Measurements from ENCODE around the gene RBMS3. TPM values are rescaled to one million over a fixed set of nuclear protein-coding genes. Genes with fewer than 3 reads are reported as not detected.

RBMS3 gene
- total RNA-seq, 1 donor from 2014 or later, result 33.0 TPM

GRCh38 chr3:29593802-29594201 is 312.9 kb downstream of the RBMS3 start:
- Mint-ChIP-seq H3K4me1 (ENCODE audit: low read depth, unreplicated experiment) (peaks cover 10% of the 10 kb centered on the region), H3K27ac (ENCODE audit: unreplicated experiment) (peak overlapping the region; percentile 44), H3K36me3 (ENCODE audit: low read depth, unreplicated experiment) (peaks cover 2% of the 10 kb centered on the region), H3K27me3 (ENCODE audit: low read depth, unreplicated experiment) (no peaks in the 10 kb centered on the region), H3K4me3 (ENCODE audit: unreplicated experiment) (no peak overlapping the region), H3K9me3 (ENCODE audit: unreplicated experiment) (peaks cover 5% of the 10 kb centered on the region)
- DNase-seq (ENCODE audit: low read depth), result no peak
- Histone ChIP-seq H3K36me3 (ENCODE audit: insufficient read depth, low read length) (no peaks in the 10 kb centered on the region), H3K27ac (ENCODE audit: low read depth, low read length) (no peak overlapping the region), H3K9me3 (ENCODE audit: insufficient read depth, low read depth, low read length) (no peaks in the 10 kb centered on the region), H2AFZ (ENCODE audit: low read depth, low read length) (no peak overlapping the region), H3K4me3 (ENCODE audit: insufficient read depth, low read depth, low read length) (no peak overlapping the region), H3K79me2 (ENCODE audit: insufficient read depth, low read length) (no peaks in the 10 kb centered on the region), H3K9ac (ENCODE audit: low read length) (no peak overlapping the region), H4K20me1 (ENCODE audit: insufficient read depth, low read length) (no peaks in the 10 kb centered on the region), H3K4me2 (ENCODE audit: low read length) (no peak overlapping the region), H3K4me1 (ENCODE audit: insufficient read depth, low read length) (no peaks in the 10 kb centered on the region), H3K27me3 (ENCODE audit: insufficient read depth, low read length) (no peaks in the 10 kb centered on the region)
- TF ChIP-seq, protein P1, sequence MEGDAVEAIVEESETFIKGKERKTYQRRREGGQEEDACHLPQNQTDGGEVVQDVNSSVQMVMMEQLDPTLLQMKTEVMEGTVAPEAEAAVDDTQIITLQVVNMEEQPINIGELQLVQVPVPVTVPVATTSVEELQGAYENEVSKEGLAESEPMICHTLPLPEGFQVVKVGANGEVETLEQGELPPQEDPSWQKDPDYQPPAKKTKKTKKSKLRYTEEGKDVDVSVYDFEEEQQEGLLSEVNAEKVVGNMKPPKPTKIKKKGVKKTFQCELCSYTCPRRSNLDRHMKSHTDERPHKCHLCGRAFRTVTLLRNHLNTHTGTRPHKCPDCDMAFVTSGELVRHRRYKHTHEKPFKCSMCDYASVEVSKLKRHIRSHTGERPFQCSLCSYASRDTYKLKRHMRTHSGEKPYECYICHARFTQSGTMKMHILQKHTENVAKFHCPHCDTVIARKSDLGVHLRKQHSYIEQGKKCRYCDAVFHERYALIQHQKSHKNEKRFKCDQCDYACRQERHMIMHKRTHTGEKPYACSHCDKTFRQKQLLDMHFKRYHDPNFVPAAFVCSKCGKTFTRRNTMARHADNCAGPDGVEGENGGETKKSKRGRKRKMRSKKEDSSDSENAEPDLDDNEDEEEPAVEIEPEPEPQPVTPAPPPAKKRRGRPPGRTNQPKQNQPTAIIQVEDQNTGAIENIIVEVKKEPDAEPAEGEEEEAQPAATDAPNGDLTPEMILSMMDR (IDR thresholded peaks at IDR 0.05; ENCODE audit: insufficient read depth, low read depth, low read length), result no peak
- no peak for TF ChIP-seq EZH2 (IDR thresholded peaks at IDR 0.05; ENCODE audit: insufficient read depth, low read length)
- FAIRE-seq, result no peak

- Histone ChIP-seq H3K27me3 (ENCODE audit: insufficient read depth, low read length) (no peaks in the 10 kb centered on the region), H4K20me1 (ENCODE audit: insufficient read depth, low read length) (no peaks in the 10 kb centered on the region), H3K4me3 (ENCODE audit: insufficient read depth, low read depth, low read length) (no peak overlapping the region), H3K27ac (ENCODE audit: low read depth, low read length) (no peak overlapping the region), H3K79me2 (ENCODE audit: insufficient read depth, low read length) (no peaks in the 10 kb centered on the region), H3K4me2 (ENCODE audit: low read length) (no peak overlapping the region), H3K9me3 (ENCODE audit: insufficient read depth, low read depth, low read length) (no peaks in the 10 kb centered on the region), H2AFZ (ENCODE audit: low read depth, low read length) (no peak overlapping the region), H3K36me3 (ENCODE audit: insufficient read depth, low read length) (no peaks in the 10 kb centered on the region), H3K9ac (ENCODE audit: low read length) (no peak overlapping the region), H3K4me1 (ENCODE audit: insufficient read depth, low read length) (no peaks in the 10 kb centered on the region)
- no peak for DNase-seq (ENCODE audit: low read depth)
- no peak for TF ChIP-seq EZH2 (IDR thresholded peaks at IDR 0.05; ENCODE audit: insufficient read depth, low read length)
- TF ChIP-seq, protein P1 (IDR thresholded peaks at IDR 0.05; ENCODE audit: insufficient read depth, low read depth, low read length), result no peak
- Mint-ChIP-seq H3K27me3 (ENCODE audit: low read depth, unreplicated experiment) (no peaks in the 10 kb centered on the region), H3K4me1 (ENCODE audit: low read depth, unreplicated experiment) (peaks cover 10% of the 10 kb centered on the region), H3K9me3 (ENCODE audit: unreplicated experiment) (peaks cover 5% of the 10 kb centered on the region), H3K4me3 (ENCODE audit: unreplicated experiment) (no peak overlapping the region), H3K27ac (ENCODE audit: unreplicated experiment) (peak overlapping the region; percentile 44), H3K36me3 (ENCODE audit: low read depth, unreplicated experiment) (peaks cover 2% of the 10 kb centered on the region)
- no peak for FAIRE-seq
Observed at GRCh38 chr3:29594261-29594660, 313.4 kb downstream of the RBMS3 start.

DNA sequence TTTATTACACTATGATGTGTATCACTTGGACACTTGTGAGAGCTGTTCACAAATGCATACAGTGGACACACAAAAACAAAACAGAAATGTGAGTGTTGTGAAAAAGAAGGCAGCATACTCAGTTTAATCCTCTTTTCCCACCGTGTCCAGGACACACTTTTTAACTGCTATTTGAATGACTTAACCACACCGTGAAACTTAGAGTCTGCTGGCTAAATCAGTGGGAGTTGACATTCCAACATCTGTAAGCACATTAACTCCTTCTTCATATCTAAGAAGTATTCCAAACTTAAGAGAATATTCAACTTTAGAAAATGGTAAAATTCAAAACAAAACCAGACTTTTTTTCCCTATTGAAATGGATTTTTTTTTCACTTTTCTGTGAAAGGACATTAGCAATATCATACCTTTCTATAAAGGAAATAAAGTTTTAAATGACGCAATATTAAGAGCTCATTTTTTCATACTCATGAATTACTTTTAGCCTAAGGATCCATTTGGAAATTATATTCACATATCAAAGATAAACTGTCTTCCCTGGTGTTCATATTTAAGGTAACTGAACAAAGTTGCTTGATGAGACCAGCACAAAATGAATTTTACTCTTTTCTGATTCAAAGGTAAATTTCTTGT is 316.6 kb downstream of the RBMS3 start:
- H3K9me3 ChIP-seq (ENCODE audit: insufficient read depth, low read depth, low read length), result no peaks in the 10 kb centered on the region
- Mint-ChIP-seq H3K36me3 (ENCODE audit: low read depth, unreplicated experiment) (peaks cover 1% of the 10 kb centered on the region), H3K27ac (ENCODE audit: unreplicated experiment) (peak overlapping the region; percentile 8), H3K4me3 (ENCODE audit: unreplicated experiment) (no peak overlapping the region), H3K9me3 (ENCODE audit: unreplicated experiment) (peaks cover under 1% of the 10 kb centered on the region), H3K27me3 (ENCODE audit: low read depth, unreplicated experiment) (no peaks in the 10 kb centered on the region), H3K4me1 (ENCODE audit: low read depth, unreplicated experiment) (peaks cover 10% of the 10 kb centered on the region)
- no peak overlapping the region for H3K9ac ChIP-seq (ENCODE audit: low read length)
- DNase-seq (ENCODE audit: low read depth), result no peak
- no peaks in the 10 kb centered on the region for H3K79me2 ChIP-seq (ENCODE audit: insufficient read depth, low read length)
- no peaks in the 10 kb centered on the region for H4K20me1 ChIP-seq (ENCODE audit: insufficient read depth, low read length)
- H3K4me2 ChIP-seq (ENCODE audit: low read length), result no peak overlapping the region
- no peak for FAIRE-seq
- no peak overlapping the region for H3K4me3 ChIP-seq (ENCODE audit: insufficient read depth, low read depth, low read length)
- H2AFZ ChIP-seq (ENCODE audit: low read depth, low read length), result no peak overlapping the region
- H3K27ac ChIP-seq (ENCODE audit: low read depth, low read length), result no peak overlapping the region
- no peaks in the 10 kb centered on the region for H3K36me3 ChIP-seq (ENCODE audit: insufficient read depth, low read length)
- TF ChIP-seq, protein P1 (IDR thresholded peaks at IDR 0.05; ENCODE audit: insufficient read depth, low read depth, low read length), result no peak
- no peak for TF ChIP-seq EZH2 (IDR thresholded peaks at IDR 0.05; ENCODE audit: insufficient read depth, low read length)
- H3K27me3 ChIP-seq (ENCODE audit: insufficient read depth, low read length), result no peaks in the 10 kb centered on the region
- H3K4me1 ChIP-seq (ENCODE audit: insufficient read depth, low read length), result no peaks in the 10 kb centered on the region
